H1 (cell line): ENCODE measurements around the gene POU2F1. TPM values are rescaled to one million over a fixed set of nuclear protein-coding genes. Genes with fewer than 3 reads are reported as not detected.

ENCODE experiments used
- CTCF ChIA-PET: fragments of 300-600 bp; sonication (Branson Sonifier 250); formaldehyde crosslinking; loops from one replicate; lab custom pipeline; 2021; ENCODE audit not compliant: partially characterized antibody; lab: Charles Lee
- POLR2A ChIA-PET: fragments of 300-600 bp; sonication (Branson Sonifier 250); formaldehyde crosslinking; loops from one replicate; lab custom pipeline; 2021; ENCODE audit warnings: inconsistent platforms; ENCODE audit not compliant: partially characterized antibody; lab: Charles Lee
- DNase-seq, 2 experiments: peaks; one replicate each; pipeline versions ENCODE4 v3.0.0 to v3.0.0-alpha.2; 2010 to 2022; ENCODE audit warnings: low spot score in 2 of 2, low read depth in 1 of 2, mixed read lengths in 1 of 2
- FAIRE-seq: peaks from 2 replicates; lab custom pipeline; 2011; peaks lifted over from hg19 to GRCh38; lab: Jason Lieb, UNC
- H2AFZ ChIP-seq: 2 replicates; pipeline ENCODE4 v1.8.1; 2012; ENCODE audit warnings: low read length, inconsistent platforms
- H2AK5ac ChIP-seq: 2 replicates; pipeline ENCODE4 v1.6.1; 2013; ENCODE audit warnings: low read depth, low read length
- H2BK120ac ChIP-seq: replicated peaks from 2 replicates; pipeline ENCODE3; 2013; ENCODE audit warnings: low read depth, low read length, inconsistent platforms
- H2BK12ac ChIP-seq: 2 replicates; pipeline ENCODE4 v1.6.1; 2013; ENCODE audit warnings: low read depth, low read length
- H2BK15ac ChIP-seq: 2 replicates; pipeline ENCODE4 v1.6.1; 2013; ENCODE audit warnings: low read length
- H2BK20ac ChIP-seq: 2 replicates; pipeline ENCODE4 v1.6.1; 2013; ENCODE audit warnings: low read length
- H2BK5ac ChIP-seq: 2 replicates; pipeline ENCODE4 v1.6.1; 2013; ENCODE audit warnings: low read depth, low read length
- H3K14ac ChIP-seq: 2 replicates; pipeline ENCODE4 v1.6.1; 2013; ENCODE audit warnings: inconsistent platforms; ENCODE audit not compliant: insufficient read length
- H3K18ac ChIP-seq: 2 replicates; pipeline ENCODE4 v1.6.1; 2013; ENCODE audit warnings: low read length; ENCODE audit errors: extremely low read depth
- H3K23ac ChIP-seq: 2 replicates; pipeline ENCODE4 v1.6.1; 2013; ENCODE audit warnings: inconsistent platforms; ENCODE audit not compliant: insufficient read length
- H3K23me2 ChIP-seq: 2 replicates; pipeline ENCODE4 v1.6.1; 2013; ENCODE audit warnings: low read depth, low read length
- H3K27ac ChIP-seq: 2 replicates; pipeline ENCODE4 v1.6.1; 2011; ENCODE audit warnings: low read depth, low read length, inconsistent platforms
- H3K27me3 ChIP-seq, 4 experiments: replicated peaks in 1 of 4; 1 replicate in 1 of 4; 2 replicates in 3 of 4; pipeline versions ENCODE4 v1.6.1 to v1.8.1; 2011 to 2013; ENCODE audit warnings: low read length in 3 of 4, mild to moderate bottlenecking in 3 of 4, inconsistent platforms in 2 of 4, mixed read lengths in 2 of 4, moderate library complexity in 1 of 4; ENCODE audit not compliant: control insufficient read depth in 3 of 4, insufficient read depth in 3 of 4; ENCODE audit errors: extremely low read depth in 1 of 4
- H3K36me3 ChIP-seq, 4 experiments: 2 replicates each; pipeline versions ENCODE4 v1.6.1 to v1.8.1; 2011 to 2013; ENCODE audit warnings: mild to moderate bottlenecking in 4 of 4, low read length in 3 of 4, moderate library complexity in 2 of 4, control low read depth in 1 of 4, inconsistent platforms in 1 of 4; ENCODE audit not compliant: insufficient read depth in 4 of 4, control insufficient read depth in 2 of 4
- H3K4ac ChIP-seq: replicated peaks from 2 replicates; pipeline ENCODE3; 2013; ENCODE audit warnings: low read length, low read depth, mixed read lengths, inconsistent platforms; ENCODE audit not compliant: insufficient read length
- H3K4me1 ChIP-seq, 4 experiments: replicated peaks in 1 of 4; 1 replicate in 1 of 4; 2 replicates in 3 of 4; pipeline versions ENCODE4 v1.6.1 to v1.8.1; 2011 to 2013; ENCODE audit warnings: low read length in 3 of 4, inconsistent platforms in 2 of 4, mixed read lengths in 1 of 4; ENCODE audit not compliant: insufficient read depth in 4 of 4, control insufficient read depth in 3 of 4
- H3K4me2 ChIP-seq, 2 experiments: 2 replicates each; pipeline versions ENCODE4 v1.6.1 to v1.8.1; 2011 to 2013; ENCODE audit warnings: low read depth in 2 of 2, low read length in 2 of 2, control low read depth in 1 of 2, inconsistent platforms in 1 of 2, mild to moderate bottlenecking in 1 of 2; ENCODE audit not compliant: insufficient read depth in 1 of 2
- H3K4me3 ChIP-seq, 4 experiments: fragments of 200-600, 300-600 bp in 1 of 4; sonication (generic), shearing (Covaris generic), sonication (Bioruptor Twin) in 1 of 4; 2 replicates each; pipeline versions ENCODE4 v1.5.1 to v1.8.1; 2011 to 2016; ENCODE audit warnings: low read length in 4 of 4, low read depth in 3 of 4, control low read depth in 2 of 4, inconsistent platforms in 2 of 4, mild to moderate bottlenecking in 2 of 4, mixed read lengths in 1 of 4, moderate library complexity in 1 of 4; ENCODE audit not compliant: insufficient read depth in 2 of 4; ENCODE audit errors: extremely low read depth in 1 of 4
- H3K56ac ChIP-seq: replicated peaks from 2 replicates; pipeline ENCODE3; 2013; ENCODE audit warnings: low read depth, mild to moderate bottlenecking, mixed read lengths, low read length, inconsistent platforms; ENCODE audit not compliant: insufficient read length
- H3K79me1 ChIP-seq: 2 replicates; pipeline ENCODE4 v1.6.1; 2013; ENCODE audit warnings: low read depth, low read length, control low read depth
- H3K79me2 ChIP-seq, 2 experiments: 2 replicates each; pipeline versions ENCODE4 v1.6.1 to v1.8.1; 2012 to 2013; ENCODE audit warnings: low read length in 2 of 2, mild to moderate bottlenecking in 2 of 2, inconsistent platforms in 1 of 2; ENCODE audit not compliant: insufficient read depth in 2 of 2, control insufficient read depth in 1 of 2
- H3K9ac ChIP-seq, 4 experiments: replicated peaks in 1 of 4; 1 replicate in 1 of 4; 2 replicates in 3 of 4; pipeline versions ENCODE4 v1.6.1 to v1.8.1; 2011 to 2013; ENCODE audit warnings: low read depth in 3 of 4, low read length in 3 of 4, control low read depth in 2 of 4, mild to moderate bottlenecking in 2 of 4, moderate library complexity in 2 of 4, inconsistent platforms in 1 of 4; ENCODE audit errors: extremely low read depth in 1 of 4
- H3K9me3 ChIP-seq, 2 experiments: 2 replicates each; pipeline versions ENCODE4 v1.6.1 to v1.8.1; 2012 to 2013; ENCODE audit warnings: mild to moderate bottlenecking in 2 of 2, moderate library complexity in 2 of 2, control low read depth in 1 of 2, inconsistent platforms in 1 of 2, low read depth in 1 of 2, low read length in 1 of 2, mixed read lengths in 1 of 2; ENCODE audit not compliant: insufficient read depth in 2 of 2
- H4K20me1 ChIP-seq, 2 experiments: replicated peaks in 1 of 2; 2 replicates each; pipeline versions ENCODE3 to v1.8.1; 2011 to 2013; ENCODE audit warnings: inconsistent platforms in 2 of 2, low read length in 2 of 2, mild to moderate bottlenecking in 1 of 2; ENCODE audit not compliant: insufficient read depth in 2 of 2, control insufficient read depth in 1 of 2
- H4K5ac ChIP-seq: 2 replicates; pipeline ENCODE4 v1.6.1; 2013; ENCODE audit warnings: low read length, low read depth, mixed read lengths, inconsistent platforms; ENCODE audit not compliant: insufficient read length
- H4K8ac ChIP-seq: 2 replicates; pipeline ENCODE4 v1.8.0; 2013; ENCODE audit warnings: mild to moderate bottlenecking, moderate library complexity, low read length, inconsistent platforms; ENCODE audit not compliant: insufficient read depth; ENCODE audit errors: extremely low read depth
- H4K91ac ChIP-seq: replicated peaks from 2 replicates; pipeline ENCODE3; 2013; ENCODE audit warnings: low read length, mixed read lengths, inconsistent platforms; ENCODE audit not compliant: insufficient read length
- CTBP2 ChIP-seq: IDR thresholded peaks from 2 replicates; pipeline ENCODE4 v1.7.0; 2011; ENCODE audit warnings: borderline replicate concordance, mild to moderate bottlenecking, moderate library complexity, mixed read lengths, low read length; ENCODE audit not compliant: insufficient read depth, insufficient read length
- EGR1 ChIP-seq: IDR thresholded peaks from 2 replicates; pipeline ENCODE4 v1.6.1; 2011; ENCODE audit warnings: low read depth, low read length, borderline replicate concordance
- RAD21 ChIP-seq, 2 experiments: IDR thresholded peaks in 1 of 2; conservative IDR thresholded peaks in 1 of 2; 2 replicates each; pipeline ENCODE4 v1.6.1; 2011; ENCODE audit warnings: low read depth in 2 of 2, low read length in 2 of 2, improper control_type of control experiment in 1 of 2, inconsistent platforms in 1 of 2, mild to moderate bottlenecking in 1 of 2, moderate library complexity in 1 of 2
- RBBP5 ChIP-seq: IDR thresholded peaks from 2 replicates; pipeline ENCODE4 v1.7.1; 2012; ENCODE audit warnings: low read depth, mild to moderate bottlenecking, inconsistent platforms, low read length, moderate library complexity, borderline replicate concordance
- SIRT6 ChIP-seq: IDR thresholded peaks from one replicate; pipeline ENCODE4 v1.7.1; 2012; ENCODE audit warnings: low read length, inconsistent platforms
- SP2 ChIP-seq: IDR thresholded peaks from 2 replicates; pipeline ENCODE4 v1.6.1; 2012; ENCODE audit warnings: mild to moderate bottlenecking, low read length, inconsistent platforms
- TAF1 ChIP-seq: IDR thresholded peaks from 2 replicates; pipeline ENCODE4 v1.6.1; 2011; ENCODE audit warnings: mild to moderate bottlenecking, low read depth, low read length
- TBP ChIP-seq: IDR thresholded peaks from 2 replicates; pipeline ENCODE4 v1.6.1; 2011; ENCODE audit warnings: low read depth, low read length, improper control_type of control experiment
- TCF12 ChIP-seq: IDR thresholded peaks from 2 replicates; pipeline ENCODE4 v1.6.1; 2011; ENCODE audit warnings: low read depth, mild to moderate bottlenecking, low read length
- TEAD4 ChIP-seq: IDR thresholded peaks from 2 replicates; pipeline ENCODE4 v1.6.1; 2012; ENCODE audit warnings: low read depth, low read length, inconsistent platforms, mixed read lengths
- USF2 ChIP-seq: IDR thresholded peaks from 2 replicates; pipeline ENCODE4 v1.6.1; 2011; ENCODE audit warnings: low read length, improper control_type of control experiment
- WGBS, 2 experiments: shearing (Covaris generic) in 1 of 2; methylation state at CpG; one replicate each; pipeline versions ENCODE4 v1.1.6 to v1.1.7; 2013 to 2015; ENCODE audit warnings: low lambda C conversion rate in 2 of 2, mixed read lengths in 2 of 2, inconsistent platforms in 1 of 2, low coverage in 1 of 2, missing lambda C conversion rate in 1 of 2; ENCODE audit not compliant: insufficient replicate concordance in 2 of 2, insufficient coverage in 1 of 2, insufficient read length in 1 of 2; ENCODE audit errors: extremely low coverage in 1 of 2, missing lambda C conversion rate in 1 of 2; 5-methylcytosine and 5-hydroxymethylcytosine counted together
- polyA plus RNA-seq, 7 experiments: library from polyadenylated mRNA; depleted of rRNA in 3 of 7; stranded (reverse) in 5 of 7; unstranded in 2 of 7; fragments of >200 nt in 5 of 7; fragments of 200-250 nt in 2 of 7; gene quantifications; 1 replicate in 5 of 7; 2 replicates in 1 of 7; 4 replicates in 1 of 7; pipeline versions ENCODE4 v1.2.1 to v1.2.3, GENCODE V29; 2011 to 2013; ENCODE audit warnings: missing spikeins in 2 of 7, mixed read lengths in 2 of 7
- total RNA-seq: library from RNA; stranded (reverse); fragmentation: NEBNext Ultra II Directional; extraction: Animal tissue kit (Norgen Biotek cat#: 25700); gene quantifications from 2 replicates; pipeline ENCODE4 v1.2.1, GENCODE V29; 2021

Gene POU2F1
- total and polyA plus RNA-seq, 2 of the 8 experiments (the other 6 are each of a cell fraction or from before 2014, with no cell fraction given), result 37.0 to 57.2 TPM

GRCh38 chr1:167229719-167230385, 9.2 kb downstream of the POU2F1 start:
- no peak overlapping the region for H2BK15ac ChIP-seq
- H2BK5ac ChIP-seq, result 0 out of 2 replicates have a peak overlapping the region, but pooled peaks have one; percentile 4
- no peak overlapping the region for H3K27ac ChIP-seq
- ChIA-PET CTCF (interaction anchor here (0.6 to 2.0 kb wide), 6 partner anchors 15 to 1347 kb away, joined by 3 to 13 read pairs (median 4); no protein-coding TSS in a partner anchor), POLR2A (interaction anchor here (6.8 kb wide), 1 partner anchor 9 kb away, joined by 73 read pairs; the partner anchor contains the start of gene POU2F1)
- H3K79me2 ChIP-seq, result peaks cover 50 to 100% of the 10 kb centered on the region in 2 experiments
- no peak overlapping the region for H3K4me3 ChIP-seq
- no peaks in the 10 kb centered on the region; the same call in 1 of the 2 replicates for H3K23me2 ChIP-seq
- H3K56ac ChIP-seq, result no peak overlapping the region
- H3K4ac ChIP-seq, result no peak overlapping the region
- no peaks in the 10 kb centered on the region for H3K9me3 ChIP-seq
- no peaks in the 10 kb centered on the region for H3K36me3 ChIP-seq
- FAIRE-seq, result peak; percentile 28
- TF ChIP-seq TBP, result no peak
- TF ChIP-seq RBBP5, result no peak
- no peak for TF ChIP-seq EGR1
- no peak for TF ChIP-seq SIRT6
- no peak for TF ChIP-seq RAD21 (IDR thresholded peaks at IDR 0.05 in 1 of 2, conservative IDR thresholded peaks at IDR 0.05 in 1 of 2; ENCODE audit: low read depth in 2 of 2, low read length in 2 of 2)
- no peak for TF ChIP-seq CTBP2
- no peak for TF ChIP-seq USF2
- TF ChIP-seq TCF12, result no peak
- TF ChIP-seq TEAD4, result no peak
- TF ChIP-seq TAF1, result no peak
- TF ChIP-seq SP2, result no peak
- H2BK20ac ChIP-seq, result no peak overlapping the region
- peaks cover 15 to 25% of the 10 kb centered on the region in 2 experiments for H4K20me1 ChIP-seq
- H4K8ac ChIP-seq, result no peak overlapping the region
- H3K23ac ChIP-seq, result no peak overlapping the region
- DNase-seq, result no peak
- no peak overlapping the region for H4K5ac ChIP-seq
- H3K14ac ChIP-seq, result no peak overlapping the region
- H4K91ac ChIP-seq, result no peak overlapping the region
- no peak overlapping the region; the same call in 1 of the 2 replicates for H2AK5ac ChIP-seq
- H3K4me1 ChIP-seq, result peaks cover 0 to 42% (median 11%) of the 10 kb centered on the region in 4 experiments; a peak in 6 of 7 replicates
- no peak overlapping the region for H3K9ac ChIP-seq
- no peak overlapping the region for H2BK120ac ChIP-seq
- no peak overlapping the region for H2BK12ac ChIP-seq
- no peak overlapping the region for H2AFZ ChIP-seq
- H3K27me3 ChIP-seq, result no peaks in the 10 kb centered on the region
- WGBS, 2 experiments, result 70% methylated on average over 2 of the region's 2 CpGs; no CpG with 5 or more reads in 1 of the 2 experiments
- no peaks in the 10 kb centered on the region for H3K79me1 ChIP-seq
- peak overlapping the region; percentile 4 to 19; a peak in 2 of 4 replicates for H3K4me2 ChIP-seq
- H3K18ac ChIP-seq, result no peak overlapping the region
